Measurements from ENCODE around the gene LYG2.
"Not testable (repeated sequence)": the region's sequence is repeated elsewhere in the genome, so short reads cannot be mapped to it uniquely, and the experiment has no call there.

The LYG2 gene

GRCh38 chr2:99255491-99256318 lies at the start of gene LYG2:
TSS of gene LYG2 (minus strand) at chr2:99255666. CDS start at chr2:99254260, 1,406 bp downstream.
- no peak for DNase-seq

- DNase-seq = not testable (repeated sequence)
Measured at GRCh38 chr2:99301097-99301496, 45.6 kb upstream of the LYG2 start, which contains the start of gene LYG1. TSS of gene LYG1 (minus strand) at chr2:99301197. CDS start at chr2:99295670, 5,527 bp downstream.

- no peak for DNase-seq
Measured at GRCh38 chr2:99299580-99299979, 44.1 kb upstream of the LYG2 start.

GRCh38 chr2:99297994-99298393 lies 42.5 kb upstream of the LYG2 start:
- DNase-seq = no peak

DNA sequence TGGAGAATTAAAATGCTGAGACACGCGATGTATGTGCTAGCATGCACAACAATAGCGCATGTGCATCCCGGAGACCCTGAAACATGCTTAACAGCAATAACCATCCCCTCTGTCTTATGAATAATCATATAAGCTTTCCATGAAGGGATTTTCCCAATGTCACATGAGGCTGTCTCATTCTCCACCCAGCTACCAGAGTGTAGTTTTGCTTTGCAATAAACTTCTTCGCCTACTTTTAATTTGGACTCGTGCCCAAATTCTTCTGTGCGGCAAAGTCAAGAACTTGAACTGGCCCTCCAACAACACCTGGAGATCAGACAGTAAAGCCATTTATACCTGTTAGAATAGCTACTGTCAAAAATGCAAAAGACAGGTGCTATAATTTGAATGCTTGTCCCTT lies 30.1 kb upstream of the LYG2 start:
- no peak for DNase-seq

- DNase-seq = no peak
Measured at GRCh38 chr2:99279969-99280695, 24.7 kb upstream of the LYG2 start.

- no peak for DNase-seq
Measured at GRCh38 chr2:99278793-99279291, 23.4 kb upstream of the LYG2 start.

DNA sequence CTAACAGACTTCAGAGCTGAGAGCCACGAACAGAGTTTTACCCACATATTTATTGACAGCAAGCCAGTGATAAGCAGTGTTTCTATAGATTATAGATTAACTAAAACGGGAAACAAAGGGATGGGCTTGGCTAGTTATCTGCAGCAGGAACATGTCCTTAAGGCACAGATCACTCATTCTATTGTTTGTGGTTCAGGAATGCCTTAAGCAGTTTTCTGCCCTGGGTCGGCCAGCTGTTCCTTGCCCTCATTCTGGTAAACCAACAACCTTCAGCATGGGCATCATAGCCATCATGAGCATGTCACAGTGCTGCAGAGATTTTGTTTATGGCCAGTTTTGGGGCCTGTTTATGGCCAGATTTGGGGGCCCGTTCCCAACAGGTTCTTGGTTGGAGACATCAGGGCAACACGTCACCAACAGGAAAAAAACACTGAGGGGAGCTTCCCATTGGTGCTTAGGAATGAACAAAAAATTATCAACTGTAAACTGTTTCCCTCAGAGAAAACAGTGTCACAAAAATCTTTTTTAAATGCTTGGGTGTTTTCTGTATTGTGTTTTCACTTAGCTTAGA lies 22.8 kb upstream of the LYG2 start:
- DNase-seq = not testable (repeated sequence)

DNA sequence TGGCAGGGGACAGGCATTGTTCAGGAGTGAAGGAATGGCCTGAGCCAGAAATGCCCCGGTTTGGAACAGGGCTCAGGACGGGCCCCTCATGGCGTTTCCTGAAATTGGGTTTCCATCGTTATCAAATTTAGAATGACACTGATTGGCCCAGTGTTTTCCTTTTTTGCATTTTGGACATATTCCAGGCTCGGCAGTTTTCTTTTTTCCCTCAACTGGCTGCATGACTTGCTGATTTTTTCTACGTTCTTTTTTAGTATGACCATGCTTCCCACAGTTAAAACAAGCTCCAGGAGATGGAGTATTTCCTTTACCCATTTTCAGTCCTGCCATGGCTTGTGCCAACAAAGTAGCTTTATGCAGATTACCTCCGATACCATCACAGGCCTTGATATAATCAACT lies 20.4 kb upstream of the LYG2 start:
- no peak for DNase-seq

DNA sequence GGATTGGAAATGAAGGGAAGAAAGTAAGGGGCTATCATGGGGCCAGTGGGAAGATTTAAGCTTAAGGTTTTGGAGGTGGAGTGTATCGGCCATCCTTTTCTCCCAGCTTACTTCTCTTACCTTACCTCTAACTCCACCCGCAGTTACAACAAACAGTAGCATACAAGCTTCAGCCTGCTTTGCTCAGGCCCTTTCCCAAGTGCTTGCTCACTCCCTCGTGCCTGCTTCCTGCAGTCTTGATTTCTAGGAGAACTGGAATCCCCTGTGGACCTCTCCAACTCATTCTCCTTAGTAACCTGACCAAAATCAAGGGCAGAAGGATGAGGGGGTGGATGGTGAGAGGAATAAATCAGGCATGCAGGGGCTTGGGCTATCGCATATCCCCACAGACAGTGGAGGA lies 5.8 kb upstream of the LYG2 start:
- no peak for DNase-seq

GRCh38 chr2:99260184-99260583 lies 4.7 kb upstream of the LYG2 start:
- DNase-seq = no peak

GRCh38 chr2:99259465-99259864 lies 4.0 kb upstream of the LYG2 start:
- DNase-seq = no peak

DNA sequence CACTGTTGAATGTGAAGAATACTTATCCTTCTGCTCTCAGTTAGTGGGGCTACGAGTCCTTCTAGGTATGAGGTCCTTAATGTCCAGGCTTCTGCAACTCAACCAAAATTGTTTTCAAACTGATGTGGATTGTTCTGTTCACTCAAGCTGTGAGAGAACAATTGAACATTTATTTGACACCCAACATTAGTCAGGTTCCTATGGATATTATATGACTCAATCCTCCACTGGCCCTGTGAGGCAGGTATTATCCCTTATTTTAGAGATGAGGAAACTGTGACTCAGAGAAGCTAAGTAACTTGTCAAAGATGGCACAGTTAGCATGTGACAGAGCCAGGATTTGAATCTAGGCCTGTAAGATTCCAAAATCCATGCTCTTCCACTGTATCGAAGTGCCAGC lies 1.2 kb upstream of the LYG2 start:
- no peak for DNase-seq

DNA sequence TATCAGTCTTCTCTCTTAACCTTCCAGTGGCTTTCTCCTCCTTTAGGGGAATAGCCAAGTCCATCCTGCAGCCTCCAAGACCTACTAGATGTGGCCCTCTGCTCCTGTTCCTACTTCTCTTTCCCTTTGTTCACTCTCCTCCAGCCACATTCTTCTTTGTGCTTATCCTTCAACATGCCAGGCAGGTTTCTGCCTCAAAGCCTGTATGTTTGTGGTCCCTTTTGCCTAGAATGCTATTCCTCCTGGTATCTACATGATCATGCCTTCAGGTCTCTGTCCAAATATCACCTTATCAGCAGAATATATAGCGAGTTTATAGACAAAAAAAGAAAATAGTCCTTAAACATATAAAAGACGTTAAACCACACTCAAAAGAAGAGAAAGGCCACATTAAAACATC lies 5.5 kb downstream of the LYG2 start:
- no peak for DNase-seq

GRCh38 chr2:99242151-99242550 lies 13.3 kb downstream of the LYG2 start:
- no peak for DNase-seq

- DNase-seq = no peak
Measured at GRCh38 chr2:99240431-99240830, 15.0 kb downstream of the LYG2 start.

DNA sequence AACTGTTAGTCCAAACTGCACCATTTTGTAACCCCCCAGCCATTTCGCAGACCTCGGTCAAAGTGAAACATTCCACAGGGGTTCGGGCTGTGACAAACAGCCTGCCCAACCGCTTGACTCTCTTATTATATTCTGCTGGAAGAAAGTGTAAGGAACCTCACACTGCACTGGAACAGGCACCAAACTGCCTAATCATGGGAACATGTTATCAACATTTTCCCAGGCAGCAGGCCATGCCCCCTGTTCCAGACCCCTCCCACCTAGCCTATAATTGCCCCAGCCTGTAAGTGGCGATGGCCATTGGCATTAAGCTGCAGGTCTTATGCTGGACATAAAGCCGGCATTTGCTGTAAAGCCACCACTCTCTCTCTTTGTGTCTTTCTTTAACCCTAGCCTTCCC lies 16.9 kb downstream of the LYG2 start:
- DNase-seq = no peak

- DNase-seq = not testable (repeated sequence)
Measured at GRCh38 chr2:99233177-99233576, 22.3 kb downstream of the LYG2 start.

DNA sequence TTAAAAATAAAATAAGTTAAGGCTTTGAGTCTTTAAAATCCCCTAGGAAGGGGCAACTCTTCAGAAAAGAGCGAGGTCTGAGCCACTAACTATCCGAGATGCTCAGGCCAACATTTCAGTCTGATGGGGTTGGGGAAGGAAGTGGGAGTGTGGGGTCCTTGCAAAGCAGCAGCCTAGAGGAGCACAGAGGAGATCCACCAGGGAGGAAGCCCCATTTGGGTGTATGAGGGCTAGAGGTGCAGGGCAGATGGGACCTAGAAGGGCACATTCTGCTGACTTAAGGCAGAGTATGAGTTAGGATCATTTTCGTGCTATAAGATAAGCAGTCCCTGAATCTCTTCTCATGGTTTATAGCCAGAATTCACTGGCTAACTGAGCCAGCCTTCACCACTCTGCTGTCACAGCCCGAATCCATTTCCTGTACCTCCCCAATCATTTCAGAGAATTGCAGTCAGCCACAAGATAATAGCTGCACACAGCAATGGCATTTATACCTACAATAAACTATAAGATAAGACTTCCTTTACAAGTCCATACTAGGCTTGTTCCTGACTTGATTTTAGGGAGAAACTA lies 37.5 kb downstream of the LYG2 start:
- no peak for DNase-seq

GRCh38 chr2:99216096-99216495 lies 39.4 kb downstream of the LYG2 start:
- no peak for DNase-seq

- no peak for DNase-seq
Measured at GRCh38 chr2:99205491-99205890, 50.0 kb downstream of the LYG2 start.

GRCh38 chr2:99201959-99202678 lies 53.3 kb downstream of the LYG2 start:
- DNase-seq = no peak
